Thoracic aorta (tissue), 2 donors: ENCODE data around the gene LSP1. TPM values are rescaled to one million over a fixed set of nuclear protein-coding genes. Genes with fewer than 3 reads are reported as not detected.
A peak's percentile ranks its signal among the peaks of the same experiment; 100 is the strongest.
"Not testable (repeated sequence)": the region's sequence is repeated elsewhere in the genome, so short reads cannot be mapped to it uniquely, and the experiment has no call there.

Experiments used
- ATAC-seq: fragments of 150-250 bp; one replicate; pipeline ENCODE4 v1.8.0; 2017; ENCODE audit warnings: low read depth; ENCODE audit not compliant: insufficient number of reproducible peaks, low FRiP score
- DNase-seq: peaks from one replicate; pipeline ENCODE4 v3.0.0-alpha.2; 2020; ENCODE audit warnings: low spot score
- H3K27ac ChIP-seq, 2 donors: fragments of 200-600 bp; sonication (generic); 1 replicate in 1 of 2; 2 replicates in 1 of 2; pipeline ENCODE4 v1.5.1; 2016; ENCODE audit warnings: mild to moderate bottlenecking in 2 of 2, moderate library complexity in 2 of 2
- H3K27me3 ChIP-seq: fragments of 200-600 bp; sonication (generic); replicated peaks from 2 replicates; pipeline ENCODE4 v1.6.0; 2016; ENCODE audit warnings: mild to moderate bottlenecking; ENCODE audit not compliant: insufficient read depth
- H3K36me3 ChIP-seq: fragments of 200-600 bp; sonication (generic); one replicate; pipeline ENCODE4 v1.5.1; 2016
- H3K4me1 ChIP-seq, 2 donors: fragments of 200-600 bp; sonication (generic); 1 replicate in 1 of 2; 2 replicates in 1 of 2; pipeline versions ENCODE4 v1.5.1 to v1.6.0; 2016; ENCODE audit warnings: low read depth in 2 of 2, mild to moderate bottlenecking in 1 of 2; ENCODE audit not compliant: control insufficient read depth in 1 of 2
- H3K4me3 ChIP-seq: fragments of 200-600 bp; sonication (generic); 2 replicates; pipeline ENCODE4 v1.5.1; 2016; ENCODE audit warnings: mild to moderate bottlenecking
- H3K9me3 ChIP-seq: fragments of 200-600 bp; sonication (generic); 2 replicates; pipeline ENCODE4 v1.5.1; 2016
- total RNA-seq, 2 donors: library from RNA; depleted of rRNA; stranded (reverse); fragments of >200 nt; gene quantifications; one replicate each; pipeline versions ENCODE4 v1.1.0 to v1.2.3, GENCODE V29; 2016
- TF ChIP-seq, protein P1 (sequence below): fragments of 200-600 bp; sonication (generic); IDR thresholded peaks from one replicate; pipeline ENCODE4 v1.5.1; 2019; ENCODE audit warnings: antibody characterized with exemption

Gene LSP1
- total RNA-seq, 2 donors from 2014 or later, result 23.6 to 40.5 TPM

DNA sequence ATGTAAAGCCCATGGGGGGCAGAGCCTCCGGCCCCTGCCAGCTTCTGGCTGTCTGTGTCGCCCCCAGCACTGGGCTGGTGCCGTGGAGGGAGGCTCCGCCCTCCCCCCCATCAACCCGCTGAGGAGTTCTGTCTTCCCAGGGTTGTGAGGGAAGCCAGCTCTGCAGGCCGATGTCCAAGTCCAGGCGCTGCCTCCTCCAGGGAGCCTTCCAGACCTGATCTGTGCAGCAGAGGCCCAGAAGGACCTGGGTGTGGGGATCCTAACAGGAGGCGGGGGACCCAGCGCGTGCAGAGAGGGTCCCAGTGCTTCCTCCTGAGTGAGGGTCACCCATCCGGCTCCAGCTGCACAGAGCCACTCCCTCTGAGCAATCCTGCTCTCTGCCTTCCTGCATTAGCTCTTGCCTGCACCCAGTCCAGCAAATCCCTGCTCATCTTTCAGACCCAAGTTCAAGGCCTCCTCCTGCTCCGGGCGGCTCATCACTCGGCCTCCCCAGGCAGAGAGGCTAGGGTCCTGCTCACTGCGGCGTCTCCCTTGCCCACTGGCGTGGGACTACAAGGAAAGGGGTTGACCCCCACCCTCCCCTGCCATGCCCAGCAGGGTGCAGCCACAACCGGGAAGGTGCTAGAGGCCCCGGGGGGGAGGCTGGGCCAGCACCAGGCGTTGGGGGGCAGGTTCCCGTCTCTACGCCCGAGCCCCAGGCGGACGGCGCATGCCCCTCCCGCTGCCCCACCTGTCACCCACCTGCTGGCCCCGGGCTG lies 22.4 kb downstream of the LSP1 start:
- H3K36me3 ChIP-seq, result no peaks in the 10 kb centered on the region
- H3K27ac ChIP-seq, result peak overlapping the region in 1 of 2 donors; percentile 46
- ATAC-seq (no peak), DNase-seq (no peak)
- H3K27me3 ChIP-seq, result no peaks in the 10 kb centered on the region
- H3K9me3 ChIP-seq, result no peaks in the 10 kb centered on the region
- H3K4me3 ChIP-seq, result no peak overlapping the region
- H3K4me1 ChIP-seq, result peaks cover 29 to 55% of the 10 kb centered on the region in 2 donors
- TF ChIP-seq, protein P1, sequence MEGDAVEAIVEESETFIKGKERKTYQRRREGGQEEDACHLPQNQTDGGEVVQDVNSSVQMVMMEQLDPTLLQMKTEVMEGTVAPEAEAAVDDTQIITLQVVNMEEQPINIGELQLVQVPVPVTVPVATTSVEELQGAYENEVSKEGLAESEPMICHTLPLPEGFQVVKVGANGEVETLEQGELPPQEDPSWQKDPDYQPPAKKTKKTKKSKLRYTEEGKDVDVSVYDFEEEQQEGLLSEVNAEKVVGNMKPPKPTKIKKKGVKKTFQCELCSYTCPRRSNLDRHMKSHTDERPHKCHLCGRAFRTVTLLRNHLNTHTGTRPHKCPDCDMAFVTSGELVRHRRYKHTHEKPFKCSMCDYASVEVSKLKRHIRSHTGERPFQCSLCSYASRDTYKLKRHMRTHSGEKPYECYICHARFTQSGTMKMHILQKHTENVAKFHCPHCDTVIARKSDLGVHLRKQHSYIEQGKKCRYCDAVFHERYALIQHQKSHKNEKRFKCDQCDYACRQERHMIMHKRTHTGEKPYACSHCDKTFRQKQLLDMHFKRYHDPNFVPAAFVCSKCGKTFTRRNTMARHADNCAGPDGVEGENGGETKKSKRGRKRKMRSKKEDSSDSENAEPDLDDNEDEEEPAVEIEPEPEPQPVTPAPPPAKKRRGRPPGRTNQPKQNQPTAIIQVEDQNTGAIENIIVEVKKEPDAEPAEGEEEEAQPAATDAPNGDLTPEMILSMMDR, result no peak

DNA sequence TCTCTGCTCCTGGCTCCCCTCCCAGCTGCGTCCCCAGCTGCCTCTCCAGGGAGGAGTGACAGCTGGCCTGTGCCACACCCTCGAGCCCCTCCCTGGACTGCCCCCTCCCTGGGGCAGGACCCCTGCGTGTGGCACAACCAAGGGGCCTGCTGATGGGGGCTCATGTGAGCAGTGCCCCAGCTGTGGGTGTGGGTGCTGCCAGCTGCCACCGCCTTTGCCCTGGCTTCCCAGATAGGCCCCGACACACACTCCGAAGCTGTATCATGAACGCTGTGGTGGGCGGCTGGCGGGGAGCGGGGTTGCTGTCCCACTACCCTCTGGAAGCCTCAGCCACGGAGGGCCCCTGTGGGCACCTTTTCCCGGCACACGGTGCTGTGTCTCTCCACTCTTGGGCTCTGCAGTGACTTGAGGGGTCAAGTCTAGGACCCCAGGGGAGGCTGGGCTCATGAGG lies 23.0 kb downstream of the LSP1 start:
- H3K9me3 ChIP-seq, ATAC-seq, DNase-seq, H3K4me3 ChIP-seq, H3K36me3 ChIP-seq, H3K27me3 ChIP-seq: not testable (repeated sequence)
- peaks cover 28 to 55% of the 10 kb centered on the region in 2 donors for H3K4me1 ChIP-seq
- peak overlapping the region in 1 of 2 donors; percentile 46 for H3K27ac ChIP-seq

DNA sequence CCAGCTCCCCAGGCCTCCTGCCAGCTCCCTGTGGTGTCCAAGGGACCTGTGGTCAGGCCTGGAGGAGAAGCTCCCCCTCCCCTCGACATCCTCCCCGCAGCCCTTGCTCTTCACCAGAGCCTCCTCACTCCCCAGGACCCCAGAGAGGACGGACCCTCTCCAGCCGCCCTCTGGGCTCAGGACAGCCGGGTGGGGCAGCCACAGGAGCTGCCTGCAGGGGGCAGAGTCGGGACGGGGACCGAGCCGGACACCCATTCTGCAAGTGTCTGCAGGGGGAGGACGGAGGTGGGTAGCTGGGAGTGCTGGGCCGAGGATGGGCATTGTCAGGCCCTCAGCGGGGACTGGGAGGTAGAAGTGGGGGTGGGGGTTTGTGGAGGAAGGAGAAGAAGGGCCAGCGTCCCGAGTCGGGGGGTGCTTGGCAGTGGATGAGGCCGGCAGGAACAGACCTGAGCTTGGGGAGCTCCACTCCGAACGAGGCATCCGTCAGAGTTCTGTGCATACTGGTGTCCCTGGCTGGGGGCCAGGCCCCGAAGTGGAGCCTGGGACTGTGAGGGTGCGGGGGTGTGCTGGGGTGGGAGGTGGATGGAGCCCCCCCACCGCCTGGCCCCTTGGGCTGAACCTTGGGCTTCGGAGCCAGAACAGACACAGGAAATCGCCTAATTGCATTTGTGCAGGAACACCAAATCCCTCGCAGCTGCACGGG lies 23.6 kb downstream of the LSP1 start:
- H3K4me3 ChIP-seq, result no peak overlapping the region
- no peaks in the 10 kb centered on the region for H3K9me3 ChIP-seq
- H3K27me3 ChIP-seq, result no peaks in the 10 kb centered on the region
- no peaks in the 10 kb centered on the region for H3K36me3 ChIP-seq
- DNase-seq (no peak), ATAC-seq (no peak)
- peak overlapping the region in 1 of 2 donors; percentile 46 for H3K27ac ChIP-seq
- TF ChIP-seq, protein P1, result peak; percentile 31
- peaks cover 21 to 55% of the 10 kb centered on the region in 2 donors for H3K4me1 ChIP-seq

DNA sequence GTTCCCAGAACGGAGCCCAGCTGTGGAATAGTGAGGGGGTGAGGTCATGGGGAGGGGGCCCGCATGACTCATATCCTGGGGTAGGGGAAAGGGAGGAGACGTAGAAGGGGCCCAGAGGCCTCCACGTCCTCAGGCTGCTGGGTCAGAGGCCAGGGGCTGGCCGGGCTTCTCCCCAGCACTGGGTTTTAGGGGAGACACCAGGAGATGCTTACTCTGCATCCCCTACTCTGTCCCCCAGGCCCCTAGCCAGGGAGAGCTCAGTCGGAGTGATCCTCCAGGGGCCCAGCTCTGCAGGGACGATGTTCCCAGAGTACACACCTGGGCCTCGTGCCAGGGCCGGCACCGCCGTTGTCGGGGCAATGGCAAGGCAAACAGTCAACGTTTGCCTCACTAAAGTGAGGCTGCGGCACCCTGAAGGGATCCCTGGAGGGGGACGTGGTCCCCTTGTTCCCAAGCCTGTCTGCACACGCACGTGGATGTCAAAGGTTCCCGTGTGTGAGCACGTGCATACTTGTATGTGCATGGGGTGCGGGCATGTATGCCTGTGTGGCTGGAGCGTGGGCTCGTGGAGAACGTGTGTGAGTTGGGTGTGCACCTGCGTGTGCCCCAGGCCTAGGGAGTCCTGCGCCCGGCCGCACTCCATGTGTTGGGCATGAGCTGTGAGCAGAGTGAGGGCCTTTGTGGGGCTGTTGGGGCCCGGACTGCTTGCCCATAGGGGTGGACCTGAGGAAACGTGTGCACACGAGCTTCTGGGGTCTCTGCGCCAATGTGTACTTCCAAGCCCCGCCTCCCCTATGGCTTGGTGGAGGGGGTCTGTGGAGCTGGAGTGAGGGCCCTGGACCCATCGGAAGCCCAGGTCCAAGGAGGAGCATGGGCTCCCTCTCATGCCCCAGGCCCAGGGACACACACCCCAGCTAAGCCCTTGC lies 24.6 kb downstream of the LSP1 start:
- Histone ChIP-seq H3K4me3 (no peak overlapping the region), H3K36me3 (no peaks in the 10 kb centered on the region), H3K9me3 (no peaks in the 10 kb centered on the region), H3K4me1 (peaks cover 21 to 60% of the 10 kb centered on the region in 2 donors), H3K27ac (peak overlapping the region; percentile 30 to 46), H3K27me3 (no peaks in the 10 kb centered on the region)
- ATAC-seq (no peak), DNase-seq (no peak)
- TF ChIP-seq, protein P1, result no peak

DNA sequence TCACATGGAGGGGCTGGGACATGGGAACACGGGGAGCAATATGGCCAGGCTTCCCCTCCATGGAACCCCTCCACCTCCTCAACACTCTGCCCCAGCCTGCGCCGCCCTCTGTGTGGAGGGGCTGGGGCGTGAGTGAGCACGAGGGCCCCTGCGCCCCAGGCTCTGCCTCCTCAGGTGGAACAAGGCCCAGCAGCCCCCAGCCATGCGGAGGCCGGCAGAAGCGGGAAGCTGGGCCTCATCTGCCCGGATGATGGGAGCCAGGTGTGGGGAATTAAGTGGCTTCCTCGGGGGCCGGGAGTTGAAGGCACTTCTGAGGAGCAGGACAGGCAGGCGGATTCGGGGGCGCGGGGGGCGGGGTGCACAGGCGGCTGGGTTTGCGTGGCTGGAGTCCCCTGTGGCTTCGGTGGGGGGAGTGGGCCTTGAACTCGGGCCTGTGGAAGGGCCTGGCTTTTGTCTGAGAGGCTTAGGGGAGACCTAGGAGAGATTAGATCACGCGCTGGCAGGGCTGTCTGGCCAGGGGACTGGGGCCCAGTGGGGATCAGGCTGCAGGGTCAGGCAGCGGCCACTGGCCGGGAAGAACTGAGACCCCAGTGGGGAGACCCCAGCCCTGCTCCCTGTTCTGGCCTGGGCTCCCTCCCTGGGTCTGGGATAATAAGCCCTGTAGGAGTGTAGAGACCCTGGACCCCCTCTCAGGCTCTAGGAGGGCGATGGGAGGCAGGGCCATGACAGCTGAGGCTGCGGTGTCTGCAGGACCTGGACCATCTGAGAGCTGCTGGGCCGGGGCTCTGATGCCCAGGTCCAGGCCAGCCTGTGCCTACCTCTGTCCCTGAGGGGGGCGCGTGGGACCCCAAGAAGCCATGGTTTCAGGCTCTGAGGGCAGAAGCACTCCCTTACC lies 25.5 kb downstream of the LSP1 start:
- no peak for DNase-seq
- Histone ChIP-seq H3K4me1 (peaks cover 18 to 53% of the 10 kb centered on the region in 2 donors), H3K4me3 (no peak overlapping the region), H3K27ac (peak overlapping the region; percentile 30 to 46), H3K9me3 (no peaks in the 10 kb centered on the region), H3K36me3 (no peaks in the 10 kb centered on the region), H3K27me3 (no peaks in the 10 kb centered on the region)
- no peak for ATAC-seq
- TF ChIP-seq, protein P1, result no peak
